Uterus (tissue), 2 donors: Measurements from ENCODE around the gene ADRA2C.

Experiments used
- CTCF ChIP-seq, 4 experiments: fragments of 200-600 bp in 2 of 4; fragments of 450-650 bp in 2 of 4; sonication (generic) in 2 of 4; IDR thresholded peaks; one replicate each; pipeline ENCODE4 v1.5.1; 2016 to 2019; ENCODE audit warnings: antibody characterized with exemption in 4 of 4, mild to moderate bottlenecking in 2 of 4, moderate library complexity in 1 of 4
- POLR2A ChIP-seq, 2 donors: fragments of 450-650 bp; IDR thresholded peaks; one replicate each; pipeline ENCODE4 v1.6.1; 2016; ENCODE audit warnings: antibody characterized with exemption in 2 of 2, mild to moderate bottlenecking in 1 of 2, moderate library complexity in 1 of 2

- TF ChIP-seq CTCF (IDR thresholded peaks at IDR 0.05) (no peak), POLR2A (IDR thresholded peaks at IDR 0.05) (no peak)
These were observed 49.5 kb upstream of the ADRA2C start for GRCh38 chr4:3716631-3717235.
